ENCODE data around the gene PGBD2. TPM values are rescaled to one million over a fixed set of nuclear protein-coding genes. Genes with fewer than 3 reads are reported as not detected.

The PGBD2 gene
- polyA plus RNA-seq, 2 of the 4 experiments (the other 2 are of a cell fraction), result 5.6 to 7.1 TPM

- 56% methylated on average over 2 of the region's 2 CpGs for WGBS (ENCODE audit: missing lambda C conversion rate)
- H3K9me3 ChIP-seq, result no peaks in the 10 kb centered on the region
- ChIA-PET POLR2A (no interaction called here), CTCF (interaction anchor here (1.0 to 2.7 kb wide), 5 partner anchors 8 to 55 kb away, joined by 5 to 13 read pairs (median 10); partner anchors contain the start of genes PGBD2 and ZNF692)
- no peak for FAIRE-seq
- no peak for ATAC-seq
- no peak for DNase-seq (ENCODE audit: low read depth in 1 of 2, low spot score in 1 of 2)
- H3K4me3 ChIP-seq, result no peak overlapping the region
- TF ChIP-seq POLR2AphosphoS2 (conservative IDR thresholded peaks at IDR 0.05; ENCODE audit: low read length) (no peak), BHLHE40 (IDR thresholded peaks at IDR 0.05; ENCODE audit: low read depth, low read length) (no peak), JUNB (IDR thresholded peaks at IDR 0.05) (no peak), FOXS1 (CRISPR knock-in tag; IDR thresholded peaks at IDR 0.05) (no peak), GATA3 (IDR thresholded peaks at IDR 0.05; ENCODE audit: borderline replicate concordance) (no peak), SREBF2 (IDR thresholded peaks at IDR 0.05) (no peak), MYC (IDR thresholded peaks at IDR 0.05; ENCODE audit: borderline replicate concordance, low read length) (no peak), ZC3H11A (IDR thresholded peaks at IDR 0.05) (no peak)
- H3K4me1 ChIP-seq, result no peaks in the 10 kb centered on the region
- H3K27ac ChIP-seq, result no peak overlapping the region
- H3K4me2 ChIP-seq, result no peak overlapping the region
Observed at GRCh38 chr1:248913933-248914332, 7.9 kb downstream of the PGBD2 start.

GRCh38 chr1:248914796-248915381 is 8.9 kb downstream of the PGBD2 start:
- no peaks in the 10 kb centered on the region for H3K9me3 ChIP-seq
- WGBS (ENCODE audit: missing lambda C conversion rate), result 89% methylated on average over 5 of the region's 5 CpGs
- POLR2A ChIA-PET, result interaction anchor here (1.1 kb wide), 1 partner anchor 9 kb away, joined by 3 read pairs; the partner anchor contains the start of gene PGBD2
- TF ChIP-seq CEBPB (IDR thresholded peaks at IDR 0.05), result no peak
- TF ChIP-seq E2F6 (IDR thresholded peaks at IDR 0.05; ENCODE audit: borderline replicate concordance, low read depth), result no peak
- TF ChIP-seq RNF2 (IDR thresholded peaks at IDR 0.05; ENCODE audit: borderline replicate concordance, low read depth), result no peak
- TF ChIP-seq HEYL (CRISPR knock-in tag; IDR thresholded peaks at IDR 0.05), result no peak
- TF ChIP-seq HOXB5 (CRISPR knock-in tag; IDR thresholded peaks at IDR 0.05), result no peak
- TF ChIP-seq JUNB (IDR thresholded peaks at IDR 0.05), result no peak
- TF ChIP-seq HOXB13 (CRISPR knock-in tag; IDR thresholded peaks at IDR 0.05; ENCODE audit: low read depth), result no peak
- no peak for TF ChIP-seq ESRRA (IDR thresholded peaks at IDR 0.05; ENCODE audit: borderline replicate concordance, low read length)
- TF ChIP-seq MAFK (IDR thresholded peaks at IDR 0.05; ENCODE audit: partially characterized antibody), result no peak
- no peak for TF ChIP-seq CBX2 (IDR thresholded peaks at IDR 0.05; ENCODE audit: borderline replicate concordance, low read depth)
- no peak for TF ChIP-seq EHMT2 (IDR thresholded peaks at IDR 0.05; ENCODE audit: low read depth)
- no peak for TF ChIP-seq ZNF302 (CRISPR knock-in tag; IDR thresholded peaks at IDR 0.05)
- TF ChIP-seq, protein P1, sequence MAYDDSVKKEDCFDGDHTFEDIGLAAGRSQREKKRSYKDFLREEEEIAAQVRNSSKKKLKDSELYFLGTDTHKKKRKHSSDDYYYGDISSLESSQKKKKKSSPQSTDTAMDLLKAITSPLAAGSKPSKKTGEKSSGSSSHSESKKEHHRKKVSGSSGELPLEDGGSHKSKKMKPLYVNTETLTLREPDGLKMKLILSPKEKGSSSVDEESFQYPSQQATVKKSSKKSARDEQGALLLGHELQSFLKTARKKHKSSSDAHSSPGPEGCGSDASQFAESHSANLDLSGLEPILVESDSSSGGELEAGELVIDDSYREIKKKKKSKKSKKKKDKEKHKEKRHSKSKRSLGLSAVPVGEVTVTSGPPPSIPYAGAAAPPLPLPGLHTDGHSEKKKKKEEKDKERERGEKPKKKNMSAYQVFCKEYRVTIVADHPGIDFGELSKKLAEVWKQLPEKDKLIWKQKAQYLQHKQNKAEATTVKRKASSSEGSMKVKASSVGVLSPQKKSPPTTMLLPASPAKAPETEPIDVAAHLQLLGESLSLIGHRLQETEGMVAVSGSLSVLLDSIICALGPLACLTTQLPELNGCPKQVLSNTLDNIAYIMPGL (CRISPR knock-in tag; IDR thresholded peaks at IDR 0.05; ENCODE audit: borderline replicate concordance), result no peak
- no peak for TF ChIP-seq TFCP2L1 (CRISPR knock-in tag; IDR thresholded peaks at IDR 0.05)
- TF ChIP-seq, protein P2, sequence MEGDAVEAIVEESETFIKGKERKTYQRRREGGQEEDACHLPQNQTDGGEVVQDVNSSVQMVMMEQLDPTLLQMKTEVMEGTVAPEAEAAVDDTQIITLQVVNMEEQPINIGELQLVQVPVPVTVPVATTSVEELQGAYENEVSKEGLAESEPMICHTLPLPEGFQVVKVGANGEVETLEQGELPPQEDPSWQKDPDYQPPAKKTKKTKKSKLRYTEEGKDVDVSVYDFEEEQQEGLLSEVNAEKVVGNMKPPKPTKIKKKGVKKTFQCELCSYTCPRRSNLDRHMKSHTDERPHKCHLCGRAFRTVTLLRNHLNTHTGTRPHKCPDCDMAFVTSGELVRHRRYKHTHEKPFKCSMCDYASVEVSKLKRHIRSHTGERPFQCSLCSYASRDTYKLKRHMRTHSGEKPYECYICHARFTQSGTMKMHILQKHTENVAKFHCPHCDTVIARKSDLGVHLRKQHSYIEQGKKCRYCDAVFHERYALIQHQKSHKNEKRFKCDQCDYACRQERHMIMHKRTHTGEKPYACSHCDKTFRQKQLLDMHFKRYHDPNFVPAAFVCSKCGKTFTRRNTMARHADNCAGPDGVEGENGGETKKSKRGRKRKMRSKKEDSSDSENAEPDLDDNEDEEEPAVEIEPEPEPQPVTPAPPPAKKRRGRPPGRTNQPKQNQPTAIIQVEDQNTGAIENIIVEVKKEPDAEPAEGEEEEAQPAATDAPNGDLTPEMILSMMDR (IDR thresholded peaks at IDR 0.05), result no peak
- TF ChIP-seq ZC3H11A (IDR thresholded peaks at IDR 0.05), result no peak
- TF ChIP-seq, protein P3, sequence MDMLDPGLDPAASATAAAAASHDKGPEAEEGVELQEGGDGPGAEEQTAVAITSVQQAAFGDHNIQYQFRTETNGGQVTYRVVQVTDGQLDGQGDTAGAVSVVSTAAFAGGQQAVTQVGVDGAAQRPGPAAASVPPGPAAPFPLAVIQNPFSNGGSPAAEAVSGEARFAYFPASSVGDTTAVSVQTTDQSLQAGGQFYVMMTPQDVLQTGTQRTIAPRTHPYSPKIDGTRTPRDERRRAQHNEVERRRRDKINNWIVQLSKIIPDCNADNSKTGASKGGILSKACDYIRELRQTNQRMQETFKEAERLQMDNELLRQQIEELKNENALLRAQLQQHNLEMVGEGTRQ (IDR thresholded peaks at IDR 0.05), result no peak
- TF ChIP-seq, protein P4, sequence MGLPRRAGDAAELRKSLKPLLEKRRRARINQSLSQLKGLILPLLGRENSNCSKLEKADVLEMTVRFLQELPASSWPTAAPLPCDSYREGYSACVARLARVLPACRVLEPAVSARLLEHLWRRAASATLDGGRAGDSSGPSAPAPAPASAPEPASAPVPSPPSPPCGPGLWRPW (IDR thresholded peaks at IDR 0.05), result no peak
- ATAC-seq (no peak), FAIRE-seq (no peak), DNase-seq (ENCODE audit: low read depth in 1 of 2, low spot score in 1 of 2) (no peak)
- no peak overlapping the region for H3K4me2 ChIP-seq
- no peaks in the 10 kb centered on the region for H3K4me1 ChIP-seq
- CTCF ChIA-PET, result interaction anchor here (1.9 to 2.7 kb wide), 4 partner anchors 9 to 56 kb away, joined by 7 to 13 read pairs (median 10); partner anchors contain the start of genes PGBD2 and ZNF692
- H3K27ac ChIP-seq, result no peak overlapping the region
- no peak overlapping the region for H3K4me3 ChIP-seq

Measured in A549 (cell line).